GM21367 (cell line): ENCODE results near the gene PTTG1.

Experiments
- ATAC-seq: cut with Tn5 transposase; IDR thresholded peaks from one replicate; pipeline ENCODE4 v1.9.1; 2021; ENCODE audit not compliant: unreplicated experiment

Gene PTTG1

DNA sequence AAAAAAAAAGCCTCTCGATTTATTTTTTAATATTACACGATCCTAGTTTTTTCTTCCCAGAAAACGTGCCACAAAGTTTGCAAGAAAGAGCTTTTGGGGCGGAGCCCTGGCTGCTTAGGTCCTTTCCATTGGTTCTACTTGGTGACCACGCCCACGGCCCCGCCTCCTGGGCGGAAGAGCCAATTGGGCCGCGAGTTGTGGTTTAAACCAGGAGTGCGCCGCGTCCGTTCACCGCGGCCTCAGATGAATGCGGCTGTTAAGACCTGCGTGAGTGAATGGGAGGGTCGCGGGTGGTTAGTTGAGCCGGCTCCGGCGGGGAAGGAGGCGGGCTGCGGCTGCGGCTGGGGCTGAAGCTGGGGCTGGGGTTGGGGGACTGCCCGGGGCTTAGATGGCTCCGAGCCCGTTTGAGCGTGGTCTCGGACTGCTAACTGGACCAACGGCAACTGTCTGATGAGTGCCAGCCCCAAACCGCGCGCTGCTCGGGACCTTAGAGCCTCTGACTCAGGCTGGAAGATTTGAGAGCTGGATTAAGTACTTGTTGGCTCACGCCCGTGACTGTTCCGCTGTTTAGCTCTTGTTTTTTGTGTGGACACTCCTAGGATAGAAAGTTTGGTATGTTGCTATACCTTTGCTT is at the start of gene PTTG1:
PTTG1 (plus strand) TSS at position 231 of the 634 bp plus-strand sequence. CDS start 458 bp downstream, outside the sequence.
- peak; percentile 66 for ATAC-seq

DNA sequence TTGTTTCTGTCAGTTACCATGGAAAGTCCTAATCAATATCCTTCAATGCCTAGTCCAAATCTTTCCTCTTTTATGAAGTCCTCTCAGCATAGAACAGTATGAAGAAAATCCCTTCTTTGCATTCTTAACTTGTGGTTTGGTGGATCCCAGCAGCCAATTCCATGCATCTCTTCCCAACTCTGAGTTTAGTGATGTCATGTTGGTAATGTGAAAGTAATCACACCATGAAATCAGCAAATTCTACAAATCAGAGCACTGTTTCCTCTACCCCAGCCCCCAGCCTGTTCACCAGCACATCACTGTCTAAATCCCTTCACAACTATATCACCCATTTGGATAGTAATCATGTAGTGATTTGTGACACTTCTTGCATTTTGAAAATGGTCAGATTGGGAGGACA is 46.5 kb upstream of the PTTG1 start:
- no peak for ATAC-seq

DNA sequence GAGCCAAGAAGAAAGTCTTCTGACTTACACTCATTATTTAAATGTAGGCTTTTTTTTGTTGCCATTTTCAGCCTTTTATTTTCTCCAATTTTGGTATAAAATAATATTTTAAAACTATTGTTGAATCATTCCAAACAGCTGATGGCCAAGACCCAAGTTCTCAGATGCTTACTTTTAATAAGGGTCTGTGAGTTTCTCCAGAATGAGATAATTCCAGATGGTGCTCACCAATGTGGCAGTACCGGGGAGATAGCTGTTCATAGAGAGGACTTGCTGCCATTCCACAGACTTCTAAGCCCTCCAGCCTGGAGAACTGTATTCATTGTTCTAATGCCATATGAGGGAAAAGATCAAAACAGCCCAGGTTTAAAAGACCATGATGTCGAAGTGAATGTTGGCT is 46.0 kb upstream of the PTTG1 start:
- ATAC-seq, result no peak

DNA sequence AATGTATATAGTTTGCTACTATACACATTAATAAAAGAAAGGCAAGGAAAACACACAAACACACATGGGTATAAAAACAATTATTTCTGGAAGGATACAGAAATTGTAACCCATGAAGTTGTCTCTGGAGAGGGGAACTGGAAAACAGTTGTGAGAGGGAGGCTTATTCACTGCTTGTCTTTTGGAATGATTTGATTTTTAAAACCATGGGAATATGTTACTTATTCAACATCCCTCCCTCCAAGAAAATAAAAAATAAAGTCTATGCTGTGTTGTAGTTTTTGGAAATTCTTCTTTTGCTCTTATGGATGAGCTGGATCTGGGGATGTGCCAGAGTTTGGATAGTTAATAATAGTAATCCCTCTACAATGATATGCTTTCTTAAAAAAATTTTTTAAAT is 45.2 kb upstream of the PTTG1 start:
- no peak for ATAC-seq

DNA sequence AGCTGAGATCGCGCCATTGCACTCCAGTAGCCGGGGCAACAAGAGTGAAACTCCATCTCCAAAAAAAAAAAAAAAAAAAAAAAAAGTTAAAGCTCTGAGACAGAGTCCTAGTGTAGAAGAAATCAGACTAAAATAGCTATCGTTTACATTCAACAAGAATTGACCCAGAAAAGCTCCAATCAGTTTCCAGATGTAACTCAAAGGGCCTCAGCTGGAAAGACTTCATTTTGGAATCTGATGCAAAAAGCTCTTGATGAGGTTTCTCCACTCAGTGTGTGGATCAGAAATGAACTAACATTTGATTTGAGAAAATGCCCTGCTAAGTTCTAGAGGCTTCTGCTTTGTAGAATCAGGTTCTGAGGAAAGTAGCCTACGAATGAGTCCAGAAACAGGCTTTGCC is 44.0 kb upstream of the PTTG1 start:
- no peak for ATAC-seq

DNA sequence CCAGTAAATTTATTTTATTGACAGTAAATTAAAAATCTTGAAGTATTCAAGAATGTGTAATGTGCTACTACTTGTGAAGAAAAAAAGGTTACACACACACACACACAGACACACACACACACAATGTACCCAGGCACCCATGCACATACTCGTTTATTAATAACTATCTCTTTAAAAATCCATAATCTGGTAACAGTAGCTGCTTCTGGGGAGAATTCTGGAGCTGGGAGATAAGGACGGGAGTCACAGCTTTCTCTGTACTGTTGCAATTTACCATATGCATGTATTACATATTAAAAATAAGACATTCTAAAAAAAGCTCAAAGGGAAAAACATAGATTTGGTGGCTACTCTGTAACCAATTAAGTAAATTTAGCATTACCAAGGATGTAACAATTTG is 43.3 kb upstream of the PTTG1 start:
- no peak for ATAC-seq

DNA sequence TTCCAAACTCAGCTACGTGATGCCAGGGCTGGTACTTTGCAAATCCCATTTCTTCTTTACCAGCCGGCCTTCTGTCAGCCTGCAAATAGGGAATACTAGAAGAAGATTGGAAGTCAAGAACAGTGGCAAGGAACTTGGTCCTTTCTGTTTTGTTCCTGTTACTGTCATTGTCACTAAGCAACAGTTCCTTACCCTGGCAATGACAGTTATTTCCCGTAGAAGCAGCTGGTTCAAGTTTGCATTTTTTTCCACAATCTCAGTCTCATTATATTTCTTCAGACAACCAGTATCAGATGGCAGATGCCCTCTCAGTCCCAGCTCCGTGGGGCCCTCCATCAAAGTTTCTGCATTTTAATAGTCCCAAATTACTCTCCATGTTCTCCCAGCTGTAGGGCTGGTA is 42.1 kb upstream of the PTTG1 start:
- ATAC-seq, result no peak

DNA sequence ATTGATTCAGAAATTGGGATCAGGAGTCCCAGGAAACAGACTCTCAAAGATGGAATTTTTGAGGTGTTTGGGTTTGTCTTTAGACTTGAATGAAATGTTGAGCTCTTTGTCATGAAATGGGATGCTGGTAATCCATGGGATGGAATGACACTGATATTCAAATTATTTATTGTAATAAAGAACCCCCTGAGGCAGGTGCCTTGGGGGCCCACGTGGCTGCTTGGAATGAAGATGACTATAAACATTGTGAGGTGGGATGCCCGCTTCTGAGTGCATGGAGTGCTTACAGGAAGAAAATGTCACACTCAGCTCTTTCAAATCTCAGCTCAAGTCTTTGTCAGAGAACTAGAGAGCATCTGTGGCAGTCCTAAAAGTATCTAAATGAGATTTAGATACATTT is 41.6 kb upstream of the PTTG1 start:
- ATAC-seq, result no peak

DNA sequence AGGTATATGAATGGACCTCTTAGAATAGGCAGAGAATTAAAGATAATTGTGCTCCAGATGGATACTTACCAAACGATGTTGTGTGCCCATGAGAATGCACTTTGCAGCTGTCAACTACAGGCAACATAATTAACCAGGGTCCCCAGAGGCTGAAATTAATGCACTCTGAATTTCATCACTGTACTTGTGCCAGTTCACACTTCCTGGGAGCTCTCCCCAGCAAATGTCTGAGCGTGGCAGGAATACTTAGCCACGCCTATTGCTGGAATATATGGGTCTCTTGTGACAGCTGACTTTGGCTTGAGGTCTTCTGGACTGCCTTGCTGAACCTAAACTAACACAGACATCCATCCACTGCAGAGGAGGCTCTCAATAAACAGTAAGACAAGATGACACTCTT is 39.3 kb upstream of the PTTG1 start:
- no peak for ATAC-seq

DNA sequence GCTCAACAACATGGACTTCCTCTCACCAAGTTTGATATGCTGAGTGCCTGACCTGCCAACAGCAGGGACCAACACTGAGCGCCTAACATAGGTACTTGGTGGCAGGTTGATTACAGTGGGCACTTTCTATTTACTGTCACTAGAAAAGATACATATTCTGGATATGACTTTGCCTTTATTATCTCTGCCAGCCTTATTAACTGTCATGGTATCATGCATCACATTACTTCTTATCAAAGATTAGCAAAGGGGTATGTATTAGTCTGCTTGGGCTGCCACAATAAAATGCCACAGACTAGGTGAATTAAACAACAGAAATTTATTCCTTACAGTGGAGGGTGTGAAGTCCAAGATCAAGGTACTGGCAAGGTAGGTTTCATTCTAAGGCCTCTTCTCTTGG is 37.0 kb upstream of the PTTG1 start:
- ATAC-seq, result no peak

DNA sequence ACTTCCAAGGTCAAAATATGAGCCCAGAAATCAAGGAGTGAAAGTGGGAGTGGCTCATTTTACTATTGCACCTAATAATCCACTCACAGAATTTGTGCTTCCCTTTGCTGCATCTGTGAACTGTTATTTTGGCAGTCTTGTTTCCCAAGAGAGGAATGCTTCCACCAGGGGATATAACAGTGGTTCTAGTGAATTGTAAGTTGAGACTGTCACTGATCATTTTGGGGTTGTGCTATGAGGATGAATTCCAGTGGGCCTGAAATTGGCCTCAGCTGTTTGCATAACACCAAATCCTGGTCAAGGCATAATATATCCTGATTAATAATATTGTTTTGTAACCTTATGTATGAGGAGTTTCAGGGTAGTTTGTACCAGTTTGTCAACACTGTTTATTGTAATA is 36.2 kb upstream of the PTTG1 start:
- no peak for ATAC-seq

DNA sequence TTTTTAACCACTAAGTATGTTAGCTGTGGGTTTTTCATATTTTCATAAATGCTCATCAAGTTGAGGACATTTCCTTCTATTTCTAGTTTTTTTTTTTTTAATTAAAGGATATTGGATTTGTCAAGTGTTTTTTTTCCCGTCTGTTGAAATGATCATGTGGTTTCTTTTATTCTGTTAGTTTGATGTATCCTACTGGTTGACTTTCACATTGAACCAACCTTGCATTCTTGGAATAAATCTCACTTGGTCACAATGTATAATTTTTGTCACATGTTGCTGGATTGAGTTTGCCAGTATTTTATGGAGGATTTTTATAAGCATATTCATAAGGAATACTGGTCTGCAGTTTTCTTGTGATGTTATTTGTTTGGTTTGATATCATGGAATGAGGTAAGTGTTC is 34.2 kb upstream of the PTTG1 start:
- no peak for ATAC-seq

DNA sequence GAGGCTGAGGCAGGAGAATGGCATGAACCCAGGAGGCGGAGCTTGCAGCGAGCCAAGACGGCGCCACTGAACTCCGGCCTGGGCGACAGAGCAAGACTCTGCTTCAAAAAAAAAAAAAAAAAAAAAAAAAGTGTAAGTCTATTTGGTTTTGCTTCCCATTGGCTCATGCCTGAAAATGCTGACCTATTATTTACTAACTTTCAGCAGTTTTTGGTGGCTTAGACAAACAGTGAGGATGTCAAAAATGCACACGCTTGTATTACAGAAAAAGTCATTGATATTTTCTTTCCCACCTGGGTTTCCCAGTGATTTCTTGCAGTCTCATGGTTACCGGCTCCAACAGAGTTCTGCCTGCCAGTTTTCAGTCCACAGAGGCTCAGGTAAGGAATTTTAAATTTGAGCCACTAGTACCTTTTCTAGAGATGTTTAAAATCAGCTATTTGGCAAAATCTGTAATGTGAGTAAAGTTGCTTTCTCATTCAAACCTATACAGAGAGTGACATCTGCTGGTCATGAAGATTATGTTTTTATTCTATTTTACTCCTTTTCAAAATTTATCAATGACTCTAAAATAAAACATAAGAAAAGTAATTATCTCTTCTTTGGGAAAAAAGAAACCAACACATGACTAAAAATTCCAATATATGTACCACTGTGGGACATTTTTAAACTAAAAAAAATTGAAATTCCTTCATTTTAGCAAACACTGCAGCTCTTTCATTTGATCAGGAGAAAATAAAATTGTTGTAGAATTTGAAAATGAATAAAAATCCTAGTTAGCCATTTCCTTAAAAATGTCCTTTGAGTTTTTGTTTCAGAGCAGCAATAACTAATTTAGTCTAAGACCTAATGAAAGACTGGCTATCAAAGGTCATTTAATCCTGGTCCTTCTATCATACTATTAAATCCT is 30.6 kb upstream of the PTTG1 start:
- no peak for ATAC-seq

DNA sequence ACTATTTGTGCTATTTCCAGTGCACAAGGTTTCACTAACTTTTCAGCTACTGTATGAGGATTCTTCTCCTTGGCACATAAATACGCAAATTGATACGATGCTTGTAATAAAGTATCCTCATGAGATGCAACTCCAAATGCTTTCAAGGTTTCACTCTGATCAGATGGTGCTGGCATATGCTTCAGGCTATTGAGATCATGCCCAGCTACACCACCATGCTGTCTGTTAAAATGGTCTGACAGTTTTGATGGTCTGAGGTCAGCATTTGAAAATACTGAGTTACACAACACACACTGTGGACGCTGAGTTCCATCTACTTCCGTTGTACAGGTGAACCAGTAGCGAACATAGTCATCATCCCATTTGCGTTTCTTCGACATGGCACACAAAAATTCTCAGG is 26.5 kb upstream of the PTTG1 start:
- ATAC-seq, result no peak

DNA sequence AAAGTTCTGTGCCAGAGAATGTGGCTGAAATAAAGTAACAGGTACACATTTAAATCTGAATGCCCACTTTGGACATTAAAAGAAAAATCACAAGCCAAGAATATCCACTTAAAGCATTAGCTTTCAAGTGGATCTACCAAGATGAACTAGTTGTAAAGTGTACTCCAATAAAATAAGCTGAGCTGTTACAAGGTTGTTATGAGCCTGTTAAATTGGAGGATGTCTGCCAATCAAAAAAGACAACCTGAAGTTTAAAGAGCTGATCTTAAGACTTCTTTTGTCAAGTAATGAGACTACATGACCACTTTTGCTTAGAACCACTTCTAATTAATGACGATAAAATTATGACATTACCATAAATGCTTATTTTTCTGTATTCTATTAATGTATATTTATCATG is 24.2 kb upstream of the PTTG1 start:
- no peak for ATAC-seq

DNA sequence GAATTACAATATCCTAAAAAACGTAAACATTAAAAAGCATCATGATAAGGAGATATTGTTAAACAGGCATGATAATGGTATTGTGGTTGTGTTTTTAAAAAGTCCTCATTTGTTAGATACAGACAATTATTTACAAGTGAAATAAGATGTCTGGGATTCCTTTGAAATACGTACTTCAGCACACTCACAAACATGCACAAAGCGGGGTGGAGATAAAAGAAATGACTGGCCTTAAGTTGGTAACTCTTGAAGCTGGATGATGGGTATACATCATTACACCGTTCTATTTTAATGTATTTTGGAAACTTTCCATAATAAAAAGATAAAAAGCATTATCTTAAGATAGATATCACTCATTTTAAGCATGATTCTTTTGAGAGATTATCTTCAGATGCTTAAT is 22.8 kb upstream of the PTTG1 start:
- ATAC-seq, result no peak

DNA sequence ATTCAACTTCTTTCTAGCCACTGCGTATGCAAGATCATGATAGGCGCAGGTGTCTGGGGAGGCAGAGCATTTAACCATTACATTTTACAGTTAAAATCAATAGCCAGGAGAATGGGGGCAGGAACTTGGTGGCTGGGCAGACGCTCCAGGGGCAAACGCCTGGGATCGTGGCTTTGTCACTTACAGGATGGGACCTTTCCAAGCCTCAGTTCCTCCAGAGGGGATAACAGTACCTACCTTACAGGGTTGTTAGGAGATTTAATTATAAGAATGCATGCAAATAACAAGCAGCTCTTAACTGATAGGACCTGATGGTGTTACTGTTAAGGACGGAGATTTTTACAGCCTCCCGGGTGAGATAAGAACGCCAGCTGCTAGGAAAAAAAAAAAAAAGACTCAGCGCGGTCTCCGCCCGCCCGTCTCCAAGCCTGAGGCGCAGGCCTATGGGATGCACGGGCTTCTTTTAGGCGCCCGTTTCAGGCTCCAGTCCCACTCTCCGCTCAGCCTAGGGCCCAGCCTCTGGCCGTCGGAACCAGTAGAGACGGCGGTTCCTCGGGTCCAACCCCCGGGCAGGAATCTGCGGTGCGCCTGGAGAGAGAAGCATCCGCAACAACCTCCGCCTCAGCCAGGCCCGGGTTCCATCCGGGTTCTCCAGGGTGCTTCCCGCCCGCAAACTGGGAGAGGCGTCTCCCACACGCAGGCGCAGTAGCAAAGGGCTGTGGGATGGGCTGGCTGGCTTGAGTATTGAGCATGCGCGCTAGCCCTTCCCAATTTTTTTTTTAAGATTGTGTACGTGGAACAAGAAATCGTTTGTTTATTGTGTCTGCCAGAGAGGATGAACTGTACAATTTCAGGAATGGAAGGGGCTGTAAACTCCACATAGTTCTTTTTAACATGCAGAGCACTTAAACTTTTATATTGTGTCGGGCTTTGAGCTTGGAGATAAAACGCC is 22.0 kb upstream of the PTTG1 start, which contains the start of gene FAM200C:
FAM200C (minus strand) TSS at position 653 of the 952 bp plus-strand sequence. CDS start 4,564 bp downstream, outside the sequence.
- peak; percentile 76 for ATAC-seq

DNA sequence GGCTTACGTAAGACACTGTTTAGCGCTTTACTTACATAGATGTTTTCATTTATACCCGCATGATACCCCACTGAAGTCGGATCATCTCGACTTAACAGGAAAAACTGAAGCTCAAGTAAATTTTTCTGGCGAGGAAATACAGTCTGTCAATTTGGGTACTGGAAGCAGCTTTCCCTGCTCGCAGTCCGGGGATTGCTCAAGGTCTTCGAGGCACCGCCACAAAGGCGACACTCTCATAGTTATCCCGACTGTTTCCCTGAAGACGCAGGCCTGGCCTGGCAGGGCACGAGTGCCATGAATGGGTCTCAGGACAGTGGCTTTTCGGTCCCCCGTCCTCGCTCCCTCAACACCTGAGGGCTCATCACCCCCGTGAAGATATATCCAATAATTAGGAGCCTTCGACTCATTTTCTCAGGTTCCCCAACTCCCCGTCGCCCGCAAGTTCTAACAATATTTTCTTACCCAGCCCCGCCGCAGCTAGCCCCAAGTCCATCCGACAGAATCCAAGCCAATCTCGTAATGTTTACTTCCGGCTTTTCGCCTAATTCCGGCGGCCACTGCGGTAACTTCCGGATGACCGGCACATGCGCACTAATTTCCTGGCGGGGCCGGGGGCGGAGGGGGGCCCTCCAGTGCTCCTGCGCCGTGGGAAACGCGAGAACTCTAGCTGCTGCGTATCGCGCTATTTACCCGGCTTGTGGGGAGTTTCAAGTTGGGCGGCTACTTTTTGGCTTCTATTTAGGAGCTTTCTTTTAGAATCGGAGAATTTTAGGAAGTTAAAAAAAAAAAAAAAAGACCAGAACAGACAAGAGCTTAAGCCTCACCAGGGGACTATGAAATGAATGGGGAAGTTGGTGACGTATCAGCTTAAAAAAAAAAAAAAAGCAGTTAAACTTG is 2.8 kb upstream of the PTTG1 start, which contains the start of gene SLU7:
SLU7 (minus strand) TSS at position 521 of the 897 bp plus-strand sequence. CDS start 3,787 bp downstream, outside the sequence.
- peak; percentile 64 for ATAC-seq

DNA sequence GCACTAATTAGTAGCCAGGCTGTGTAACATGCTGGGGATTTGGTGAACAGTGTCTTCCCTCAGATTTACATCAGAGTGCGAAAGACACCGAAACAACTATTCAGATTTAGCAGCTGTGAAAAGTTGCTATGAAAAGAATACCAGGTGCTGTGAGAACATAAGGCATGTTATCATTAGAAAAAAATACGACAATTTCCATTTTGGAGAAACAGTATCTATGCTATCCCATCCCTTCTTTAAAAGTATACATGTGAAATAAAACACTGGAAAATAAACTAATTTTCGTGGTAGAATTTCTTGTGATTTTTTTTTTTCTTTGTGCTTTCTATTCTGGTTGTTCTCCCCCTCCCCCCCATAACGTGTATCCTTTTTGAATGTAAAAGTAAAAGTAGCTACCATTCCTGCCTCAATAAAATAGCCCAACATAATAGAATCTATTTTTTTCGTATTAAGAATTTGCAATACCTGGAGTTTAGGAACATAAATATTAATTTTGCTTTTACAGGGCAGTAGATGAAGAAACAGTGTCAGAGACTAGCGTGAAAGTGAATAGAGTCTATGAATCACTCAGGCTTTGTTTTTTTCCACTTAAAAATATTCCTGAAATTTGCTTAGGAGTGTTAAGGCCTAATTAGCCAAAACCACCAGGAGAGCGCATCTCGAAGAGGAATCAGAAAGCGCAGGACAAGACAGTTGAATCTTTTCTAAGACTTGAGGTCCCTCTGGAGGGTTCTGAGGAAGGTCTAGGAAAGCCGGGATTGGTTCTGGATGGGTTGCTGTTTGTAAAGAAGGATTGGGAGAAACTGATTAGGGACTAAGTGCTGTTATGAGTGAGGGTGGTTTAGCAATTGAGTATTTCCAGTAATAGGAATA is 2.0 kb upstream of the PTTG1 start:
- no peak for ATAC-seq
